Activated CD4-positive, alpha-beta T cell treated with anti-CD3 and anti-CD28 coated beads, Interleukin-2, Interleukin-4, amounts not matched to agents 100 ng/mL and 50 ng/mL, durations not matched to agents 16 hours and 8 hours (primary cell): ENCODE data around the gene CD40LG.

Source experiments
- DNase-seq: peaks from one replicate; pipeline ENCODE4 v3.0.0-alpha.2; 2020; ENCODE audit warnings: low spot score

CD40LG gene

DNA sequence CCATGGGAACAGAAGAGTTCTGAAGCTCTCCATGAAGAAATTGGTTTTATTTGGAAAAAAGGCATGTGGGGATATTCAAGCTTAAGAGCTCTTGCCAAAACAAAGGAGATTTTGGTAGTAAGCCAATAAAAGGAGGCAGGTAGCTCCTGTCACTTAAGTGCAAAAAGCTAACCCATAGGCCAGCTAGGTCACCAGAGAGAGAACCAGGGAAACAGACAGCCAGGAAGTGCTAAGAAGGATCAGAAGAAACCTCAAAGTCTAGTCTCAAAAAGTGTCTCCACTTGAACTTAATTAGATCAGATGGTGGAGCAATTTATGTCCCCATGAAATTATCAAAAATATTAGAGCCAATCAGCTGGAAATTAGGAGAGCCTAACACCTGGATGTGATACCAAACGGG lies 49.2 kb downstream of the CD40LG start:
- DNase-seq: no peak

DNA sequence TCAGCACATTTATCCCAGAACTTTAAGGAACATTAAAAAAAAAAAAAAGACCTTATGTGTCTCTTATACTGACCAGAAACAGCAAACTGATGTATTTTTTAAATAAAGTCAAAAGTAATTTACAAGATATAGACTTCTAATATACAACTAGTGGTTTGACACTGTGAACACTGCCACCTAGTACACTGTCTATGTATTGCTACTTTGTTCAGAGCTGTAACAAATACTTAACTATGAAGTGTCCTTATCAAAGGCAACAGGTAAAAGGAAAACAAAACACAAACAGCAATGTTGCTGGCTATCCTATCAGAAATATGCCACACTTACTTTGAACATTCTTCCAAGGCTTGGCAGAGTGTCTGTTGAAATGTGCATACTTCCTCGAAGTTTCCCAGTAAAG lies 60.4 kb downstream of the CD40LG start:
- DNase-seq: no peak
